ENCODE results near the gene SMYD3. TPM values are rescaled to one million over a fixed set of nuclear protein-coding genes. Genes with fewer than 3 reads are reported as not detected.

The SMYD3 gene
- total and polyA plus RNA-seq, 9 of the 15 experiments (the other 6 are each of a cell fraction or from before 2014, with no cell fraction given) = 128 to 440 (median 197) TPM

DNA sequence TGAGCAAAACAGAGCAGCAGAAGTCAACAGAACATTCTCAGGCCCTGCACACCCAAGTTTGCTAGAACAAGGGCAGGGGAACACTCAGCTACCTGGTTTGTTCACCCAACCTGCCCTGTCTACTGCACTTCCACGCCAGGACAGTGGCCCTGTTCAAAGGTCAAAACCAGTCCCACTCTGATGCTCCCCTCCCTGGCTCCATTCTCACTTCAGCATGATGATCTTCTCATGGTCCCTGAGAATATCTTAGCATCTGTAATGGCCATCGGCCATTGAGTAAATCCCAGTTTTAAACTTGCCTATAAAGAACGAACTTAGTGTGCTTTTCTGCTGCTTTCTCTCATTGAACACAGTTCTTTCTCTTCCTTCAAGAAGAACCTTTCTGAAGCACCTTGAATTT lies 293.6 kb downstream of the SMYD3 start (continued):
- TF ChIP-seq, protein P1, sequence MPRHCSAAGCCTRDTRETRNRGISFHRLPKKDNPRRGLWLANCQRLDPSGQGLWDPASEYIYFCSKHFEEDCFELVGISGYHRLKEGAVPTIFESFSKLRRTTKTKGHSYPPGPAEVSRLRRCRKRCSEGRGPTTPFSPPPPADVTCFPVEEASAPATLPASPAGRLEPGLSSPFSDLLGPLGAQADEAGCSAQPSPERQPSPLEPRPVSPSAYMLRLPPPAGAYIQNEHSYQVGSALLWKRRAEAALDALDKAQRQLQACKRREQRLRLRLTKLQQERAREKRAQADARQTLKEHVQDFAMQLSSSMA (CRISPR knock-in tag; IDR thresholded peaks at IDR 0.05) = no peak
- no peak for TF ChIP-seq RFX7 (CRISPR knock-in tag; IDR thresholded peaks at IDR 0.05)
- no peak for TF ChIP-seq HOXB6 (CRISPR knock-in tag; IDR thresholded peaks at IDR 0.05; ENCODE audit: borderline replicate concordance)
- TF ChIP-seq, protein P2, sequence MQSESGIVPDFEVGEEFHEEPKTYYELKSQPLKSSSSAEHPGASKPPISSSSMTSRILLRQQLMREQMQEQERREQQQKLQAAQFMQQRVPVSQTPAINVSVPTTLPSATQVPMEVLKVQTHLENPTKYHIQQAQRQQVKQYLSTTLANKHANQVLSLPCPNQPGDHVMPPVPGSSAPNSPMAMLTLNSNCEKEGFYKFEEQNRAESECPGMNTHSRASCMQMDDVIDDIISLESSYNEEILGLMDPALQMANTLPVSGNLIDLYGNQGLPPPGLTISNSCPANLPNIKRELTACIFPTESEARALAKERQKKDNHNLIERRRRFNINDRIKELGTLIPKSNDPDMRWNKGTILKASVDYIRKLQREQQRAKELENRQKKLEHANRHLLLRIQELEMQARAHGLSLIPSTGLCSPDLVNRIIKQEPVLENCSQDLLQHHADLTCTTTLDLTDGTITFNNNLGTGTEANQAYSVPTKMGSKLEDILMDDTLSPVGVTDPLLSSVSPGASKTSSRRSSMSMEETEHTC (IDR thresholded peaks at IDR 0.05) = no peak
- 0 out of 2 replicates have a peak, but pooled peaks have one; percentile 35 for TF ChIP-seq ZNF41 (CRISPR knock-in tag; conservative IDR thresholded peaks at IDR 0.05)
- TF ChIP-seq, protein P3, sequence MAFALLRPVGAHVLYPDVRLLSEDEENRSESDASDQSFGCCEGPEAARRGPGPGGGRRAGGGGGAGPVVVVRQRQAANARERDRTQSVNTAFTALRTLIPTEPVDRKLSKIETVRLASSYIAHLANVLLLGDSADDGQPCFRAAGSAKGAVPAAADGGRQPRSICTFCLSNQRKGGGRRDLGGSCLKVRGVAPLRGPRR (CRISPR knock-in tag; IDR thresholded peaks at IDR 0.05) = 0 out of 2 replicates have a peak, but pooled peaks have one; percentile 41
- no peak for TF ChIP-seq ETS2 (tag; IDR thresholded peaks at IDR 0.05; ENCODE audit: borderline replicate concordance, poor library complexity, severe bottlenecking)

DNA sequence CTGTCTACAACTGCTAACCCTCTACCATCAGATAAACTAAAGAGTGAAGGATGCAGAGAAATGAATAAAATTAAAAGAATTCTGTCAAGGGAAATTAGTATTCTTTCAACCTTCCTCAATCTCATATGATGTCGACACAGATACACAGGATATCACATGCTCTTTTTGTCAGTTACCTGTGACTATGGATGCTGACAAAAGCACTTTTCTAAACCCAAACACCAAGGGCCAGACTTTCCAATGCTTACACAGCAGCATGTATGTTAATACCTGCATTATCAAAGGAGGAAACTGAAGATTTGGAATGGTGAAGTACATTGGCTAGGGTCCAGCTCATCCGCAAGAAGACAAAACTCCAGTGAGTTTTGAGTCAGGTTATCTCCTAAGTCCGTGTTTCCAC lies 294.0 kb downstream of the SMYD3 start:
- Histone ChIP-seq H3K4me3 (no peak overlapping the region), H3K27ac (ENCODE audit: extremely low read depth, low read depth, low read length) (peak overlapping the region; percentile 88), H3K79me2 (ENCODE audit: control insufficient read depth, insufficient read depth, low read length) (no peaks in the 10 kb centered on the region), H3K36me3 (ENCODE audit: control insufficient read depth, insufficient read depth, low read length) (no peaks in the 10 kb centered on the region), H3K9ac (ENCODE audit: insufficient read depth in 1 of 2, low read depth in 2 of 2, low read length in 2 of 2) (no peak overlapping the region), H4K20me1 (replicated peaks; ENCODE audit: control insufficient read depth, insufficient read depth, low read length) (no peaks in the 10 kb centered on the region), H3K9me1 (ENCODE audit: control insufficient read depth, insufficient read depth, low read length) (no peaks in the 10 kb centered on the region), H3K4me2 (ENCODE audit: insufficient read depth, low read length) (peak overlapping the region; percentile 28), H3K4me1 (replicated peaks in 1 of 2; ENCODE audit: control insufficient read depth in 2 of 2, insufficient read depth in 2 of 2, low read length in 2 of 2) (peaks cover 8 to 39% of the 10 kb centered on the region in 2 experiments), H2AFZ (ENCODE audit: low read depth, low read length) (peak overlapping the region; percentile 61), H3K9me3 (replicated peaks; ENCODE audit: control insufficient read depth, insufficient read depth, low read depth, low read length) (no peaks in the 10 kb centered on the region), H3K27me3 (ENCODE audit: control insufficient read depth in 2 of 2, insufficient read depth in 2 of 2, low read length in 2 of 2) (no peaks in the 10 kb centered on the region)
- ATAC-seq (no peak; the same call in 2 of the 3 replicates), DNase-seq (ENCODE audit: extremely low read depth in 1 of 4, low spot score in 3 of 4) (peak in 1 of 4 experiments; percentile 33), FAIRE-seq (no peak)
- WGBS (ENCODE audit: insufficient coverage, low coverage, missing lambda C conversion rate) = 30% methylated on average over 3 of the region's 3 CpGs
- BruUV-seq (replicated peaks) = no TSS peak
- intact Hi-C loops (cut with micrococcal nuclease) (loop anchor here (10.0 kb wide), 1 partner anchor 212 kb away; no protein-coding TSS in a partner anchor), in situ Hi-C loops (cut with MboI) (no loop called here)
- POLR2A ChIA-PET = interaction anchor here (1.1 to 2.5 kb wide), 3 partner anchors 9 to 25 kb away, joined by 3 to 12 read pairs (median 4); no protein-coding TSS in a partner anchor
- CTCF ChIA-PET (ENCODE audit: low intra/inter-chr PET ratio) = no interaction called here
- TF ChIP-seq NFIC (IDR thresholded peaks at IDR 0.05) (peak; percentile 68), C11orf30 (IDR thresholded peaks at IDR 0.05; ENCODE audit: low read depth) (peak; percentile 34; the same call in 1 of the 2 replicates), SMARCA4 (IDR thresholded peaks at IDR 0.05) (no peak), KLF13 (tag; IDR thresholded peaks at IDR 0.05; ENCODE audit: borderline replicate concordance, low read depth) (no peak), ZNF316 (IDR thresholded peaks at IDR 0.05) (peak; percentile 59), MECOM (CRISPR knock-in tag; IDR thresholded peaks at IDR 0.05) (0 out of 2 replicates have a peak, but pooled peaks have one; percentile 49), ZKSCAN8 (CRISPR knock-in tag; IDR thresholded peaks at IDR 0.05) (0 out of 2 replicates have a peak, but pooled peaks have one; percentile 14)
- TF ChIP-seq, protein P4, sequence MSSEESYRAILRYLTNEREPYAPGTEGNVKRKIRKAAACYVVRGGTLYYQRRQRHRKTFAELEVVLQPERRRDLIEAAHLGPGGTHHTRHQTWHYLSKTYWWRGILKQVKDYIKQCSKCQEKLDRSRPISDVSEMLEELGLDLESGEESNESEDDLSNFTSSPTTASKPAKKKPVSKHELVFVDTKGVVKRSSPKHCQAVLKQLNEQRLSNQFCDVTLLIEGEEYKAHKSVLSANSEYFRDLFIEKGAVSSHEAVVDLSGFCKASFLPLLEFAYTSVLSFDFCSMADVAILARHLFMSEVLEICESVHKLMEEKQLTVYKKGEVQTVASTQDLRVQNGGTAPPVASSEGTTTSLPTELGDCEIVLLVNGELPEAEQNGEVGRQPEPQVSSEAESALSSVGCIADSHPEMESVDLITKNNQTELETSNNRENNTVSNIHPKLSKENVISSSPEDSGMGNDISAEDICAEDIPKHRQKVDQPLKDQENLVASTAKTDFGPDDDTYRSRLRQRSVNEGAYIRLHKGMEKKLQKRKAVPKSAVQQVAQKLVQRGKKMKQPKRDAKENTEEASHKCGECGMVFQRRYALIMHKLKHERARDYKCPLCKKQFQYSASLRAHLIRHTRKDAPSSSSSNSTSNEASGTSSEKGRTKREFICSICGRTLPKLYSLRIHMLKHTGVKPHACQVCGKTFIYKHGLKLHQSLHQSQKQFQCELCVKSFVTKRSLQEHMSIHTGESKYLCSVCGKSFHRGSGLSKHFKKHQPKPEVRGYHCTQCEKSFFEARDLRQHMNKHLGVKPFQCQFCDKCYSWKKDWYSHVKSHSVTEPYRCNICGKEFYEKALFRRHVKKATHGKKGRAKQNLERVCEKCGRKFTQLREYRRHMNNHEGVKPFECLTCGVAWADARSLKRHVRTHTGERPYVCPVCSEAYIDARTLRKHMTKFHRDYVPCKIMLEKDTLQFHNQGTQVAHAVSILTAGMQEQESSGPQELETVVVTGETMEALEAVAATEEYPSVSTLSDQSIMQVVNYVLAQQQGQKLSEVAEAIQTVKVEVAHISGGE (CRISPR knock-in tag; IDR thresholded peaks at IDR 0.05) = no peak

Data from K562 (cell line).